Measurements from ENCODE around the gene HOXD13.

DNA sequence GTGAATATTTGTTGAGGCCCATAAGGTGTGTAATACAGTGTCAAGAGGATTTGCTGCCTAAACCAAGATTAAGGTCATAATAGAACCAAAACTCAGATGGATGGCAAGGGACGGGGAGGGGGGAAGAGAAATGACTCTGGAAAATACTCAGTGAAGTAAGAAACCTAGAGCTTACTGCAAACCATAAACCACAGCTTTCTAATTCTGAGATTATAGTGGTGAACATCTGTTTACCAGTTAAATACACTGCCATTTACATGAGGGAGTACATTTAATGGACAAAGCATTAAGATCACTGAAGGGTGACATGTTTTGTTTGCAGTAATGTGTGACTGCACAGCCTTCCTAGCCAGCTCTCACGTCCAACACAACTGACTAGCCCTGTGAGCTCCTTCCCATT is 28.6 kb upstream of the HOXD13 start:
- TF ChIP-seq TAF1 (IDR thresholded peaks at IDR 0.05; ENCODE audit: borderline replicate concordance, low read depth, low read length) (no peak), POLR2AphosphoS5 (IDR thresholded peaks at IDR 0.05; ENCODE audit: low read depth, low read length) (no peak), POLR2A (IDR thresholded peaks at IDR 0.05; ENCODE audit: low read depth, low read length) (no peak)

All from GM12892 (cell line).